NCI-H2029 (cell line): ENCODE results near the gene OMA1.
"Not testable (repeated sequence)": the region's sequence is repeated elsewhere in the genome, so short reads cannot be mapped to it uniquely, and the experiment has no call there.

ENCODE experiments used
- DNase-seq: peaks from one replicate; lab custom pipeline; 2025; lab: John Stamatoyannopoulos, UW

Gene OMA1

GRCh38 chr1:58528518-58528917 is 18.0 kb downstream of the OMA1 start:
- no peak for DNase-seq

GRCh38 chr1:58524353-58524945 is 22.1 kb downstream of the OMA1 start:
- DNase-seq, result no peak

DNA sequence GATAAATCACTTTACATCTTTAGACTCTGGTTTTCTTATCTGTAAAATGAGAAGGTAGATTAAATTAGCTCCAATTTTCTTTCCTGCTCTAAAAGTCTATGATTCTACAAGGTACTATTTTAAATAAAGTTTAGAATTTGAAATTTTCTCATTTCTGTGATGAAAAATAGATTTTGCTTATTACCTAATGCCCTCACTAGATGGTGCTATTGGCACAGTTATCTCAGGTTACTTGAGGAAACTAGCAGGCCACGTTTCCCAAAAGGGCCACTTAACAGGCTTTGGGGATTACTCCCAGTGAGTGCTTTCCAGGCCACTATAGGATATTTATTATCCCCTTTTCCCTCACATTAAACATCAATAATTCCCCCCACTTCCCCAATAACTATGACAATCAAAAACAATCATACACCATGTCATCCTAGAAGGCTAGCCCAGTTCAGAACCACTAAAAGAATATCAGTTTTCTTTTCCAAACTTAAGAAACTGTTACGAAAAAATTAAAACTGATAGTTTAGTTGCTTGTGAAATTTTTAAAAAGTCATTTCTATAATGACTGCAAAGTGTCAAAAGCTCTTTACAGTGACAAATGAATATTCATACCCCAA is 30.6 kb downstream of the OMA1 start:
- DNase-seq, result peak; percentile 88

DNA sequence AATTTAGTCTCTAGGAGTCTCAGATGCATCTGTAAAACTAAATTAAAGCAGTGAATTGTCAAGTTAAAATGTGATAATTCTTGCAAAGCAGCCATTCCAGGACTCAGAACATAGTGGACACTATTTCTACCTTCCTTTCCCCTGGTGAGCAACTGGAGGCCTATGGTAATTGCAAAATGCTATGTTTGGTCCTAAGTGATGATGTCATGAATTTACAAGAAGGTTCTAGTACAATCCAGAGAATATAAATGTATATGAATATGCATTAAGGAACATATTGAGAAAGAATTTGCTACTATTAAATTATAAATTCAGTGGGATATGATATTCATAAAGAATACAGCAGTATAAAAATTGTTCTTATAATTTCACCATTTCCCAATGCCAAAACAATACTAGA is 32.6 kb downstream of the OMA1 start:
- DNase-seq, result no peak

GRCh38 chr1:58508629-58509028 is 37.9 kb downstream of the OMA1 start:
- no peak for DNase-seq

GRCh38 chr1:58505286-58505685 is 41.2 kb downstream of the OMA1 start:
- DNase-seq, result no peak

GRCh38 chr1:58502519-58502918 is 44.0 kb downstream of the OMA1 start:
- no peak for DNase-seq

DNA sequence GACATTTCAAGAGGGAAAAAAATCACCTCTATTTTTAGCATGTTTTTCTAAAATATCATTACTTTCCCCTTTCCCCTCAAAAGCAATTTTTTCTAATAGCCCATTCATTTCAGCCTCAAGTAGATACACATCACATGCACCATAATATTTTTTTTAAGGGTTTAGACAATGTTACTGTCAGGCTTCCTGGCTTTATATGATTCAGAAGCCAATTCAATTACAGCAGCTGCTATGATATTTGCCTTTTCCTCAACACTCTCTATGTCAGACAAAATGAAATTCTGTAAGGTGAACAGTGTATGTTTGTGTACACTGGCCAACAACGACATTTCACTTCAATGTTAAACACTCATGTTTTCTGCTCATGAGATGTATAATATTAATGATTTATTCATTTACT is 46.5 kb downstream of the OMA1 start:
- DNase-seq, result peak; percentile 85

- DNase-seq, result no peak
Measured at GRCh38 chr1:58497499-58497898, 49.0 kb downstream of the OMA1 start.

DNA sequence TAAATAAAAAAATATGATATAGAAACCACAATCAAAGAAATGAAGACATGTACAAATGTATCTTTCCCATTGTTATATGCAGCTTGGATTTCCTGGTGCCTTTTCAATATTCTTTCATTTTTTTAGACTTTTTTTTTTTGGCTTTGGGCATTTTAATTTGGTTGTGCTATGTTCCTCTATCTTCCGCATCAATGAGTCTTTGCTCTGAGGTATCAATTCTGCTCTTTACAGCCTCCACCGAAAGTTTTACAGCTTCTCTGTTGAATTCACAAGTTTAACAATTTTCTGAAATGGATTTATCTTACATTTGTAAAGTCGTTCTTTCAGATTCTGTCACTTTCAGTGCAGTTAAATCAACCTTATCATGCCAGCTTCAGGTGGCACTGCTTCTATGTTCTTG is 50.5 kb downstream of the OMA1 start:
- DNase-seq, result no peak

- DNase-seq, result not testable (repeated sequence)
Measured at GRCh38 chr1:58488914-58489313, 57.6 kb downstream of the OMA1 start.

DNA sequence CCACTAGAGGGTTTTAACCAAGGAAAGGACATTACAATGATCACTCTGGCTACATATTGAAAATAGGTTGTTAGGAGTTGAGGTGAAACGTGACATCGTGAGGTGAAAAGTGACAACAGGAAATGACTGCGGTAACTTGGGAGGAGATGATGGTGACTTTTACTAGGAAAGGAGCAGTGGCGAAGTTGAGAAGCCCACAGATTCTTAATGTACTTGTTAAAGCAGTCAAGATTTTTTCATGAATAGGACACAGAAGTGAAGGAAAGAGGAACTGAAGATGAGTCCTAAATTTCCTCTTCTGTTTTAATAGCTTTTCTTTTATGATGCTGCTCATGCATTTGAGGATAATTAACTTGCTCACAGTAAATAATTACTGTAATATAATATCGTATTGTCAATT is 59.5 kb downstream of the OMA1 start:
- DNase-seq, result no peak

DNA sequence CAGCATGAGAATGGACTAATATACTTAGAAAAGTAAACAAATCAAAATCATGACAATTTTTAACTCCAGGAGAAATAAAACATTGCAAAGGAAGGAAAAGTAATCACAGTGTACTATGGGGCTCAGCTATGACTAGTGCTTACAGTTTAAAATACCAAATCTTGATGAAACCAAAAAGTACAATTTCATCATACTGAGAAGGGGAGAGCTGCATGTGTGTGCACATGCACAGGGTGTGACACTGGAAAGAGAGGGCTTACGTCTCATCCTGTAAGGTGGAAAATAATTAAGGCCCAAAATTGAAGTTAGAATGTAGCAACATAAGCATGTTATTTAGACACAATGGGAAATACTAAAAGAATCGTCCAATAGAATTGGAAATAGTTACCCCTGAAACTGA is 64.6 kb downstream of the OMA1 start:
- DNase-seq, result no peak

- no peak for DNase-seq
Measured at GRCh38 chr1:58480191-58480590, 66.3 kb downstream of the OMA1 start.

GRCh38 chr1:58477390-58477789 is 69.1 kb downstream of the OMA1 start:
- no peak for DNase-seq

DNA sequence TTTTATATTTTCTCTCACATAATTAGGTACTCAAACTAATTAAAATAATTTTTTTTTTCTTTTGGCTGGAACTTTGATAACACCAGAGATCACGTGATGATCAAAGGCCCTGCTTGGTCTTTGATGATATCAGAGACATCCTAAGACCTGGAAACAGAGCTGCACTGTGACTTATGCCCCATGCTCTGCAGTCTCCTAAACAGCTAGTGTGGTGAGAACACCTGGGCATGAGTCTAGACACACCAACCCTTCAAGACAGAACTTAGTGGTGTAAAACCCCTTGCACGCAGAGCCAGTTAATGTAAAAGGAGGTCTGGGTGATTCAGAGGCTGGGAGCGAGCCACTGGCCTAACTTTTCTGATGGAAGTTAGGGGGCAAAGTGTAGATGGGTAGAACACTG is 70.3 kb downstream of the OMA1 start:
- no peak for DNase-seq

GRCh38 chr1:58469476-58469875 is 77.0 kb downstream of the OMA1 start:
- no peak for DNase-seq

- DNase-seq, result no peak
Measured at GRCh38 chr1:58469016-58469415, 77.5 kb downstream of the OMA1 start.

DNA sequence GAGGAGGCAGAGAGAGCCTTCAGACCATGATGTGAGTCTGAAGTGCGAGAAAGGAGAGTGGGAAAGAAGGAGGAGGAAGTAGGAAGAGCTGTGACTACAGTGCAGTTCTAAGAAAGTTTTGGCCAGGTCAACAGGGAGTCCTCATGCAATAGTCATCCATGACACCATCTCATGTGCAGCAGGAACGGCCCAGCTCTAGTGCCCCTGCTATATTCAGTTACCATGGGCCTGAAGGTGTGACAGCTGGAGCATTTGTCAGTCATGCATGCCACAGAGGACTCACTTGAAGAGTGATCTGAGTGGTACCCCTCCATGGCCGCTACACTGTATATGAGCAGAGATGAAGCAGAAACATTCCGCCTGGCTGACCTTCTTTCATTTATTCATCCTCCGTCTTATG is 77.9 kb downstream of the OMA1 start:
- DNase-seq, result no peak

- DNase-seq, result no peak
Measured at GRCh38 chr1:58466630-58467241, 79.8 kb downstream of the OMA1 start.

DNA sequence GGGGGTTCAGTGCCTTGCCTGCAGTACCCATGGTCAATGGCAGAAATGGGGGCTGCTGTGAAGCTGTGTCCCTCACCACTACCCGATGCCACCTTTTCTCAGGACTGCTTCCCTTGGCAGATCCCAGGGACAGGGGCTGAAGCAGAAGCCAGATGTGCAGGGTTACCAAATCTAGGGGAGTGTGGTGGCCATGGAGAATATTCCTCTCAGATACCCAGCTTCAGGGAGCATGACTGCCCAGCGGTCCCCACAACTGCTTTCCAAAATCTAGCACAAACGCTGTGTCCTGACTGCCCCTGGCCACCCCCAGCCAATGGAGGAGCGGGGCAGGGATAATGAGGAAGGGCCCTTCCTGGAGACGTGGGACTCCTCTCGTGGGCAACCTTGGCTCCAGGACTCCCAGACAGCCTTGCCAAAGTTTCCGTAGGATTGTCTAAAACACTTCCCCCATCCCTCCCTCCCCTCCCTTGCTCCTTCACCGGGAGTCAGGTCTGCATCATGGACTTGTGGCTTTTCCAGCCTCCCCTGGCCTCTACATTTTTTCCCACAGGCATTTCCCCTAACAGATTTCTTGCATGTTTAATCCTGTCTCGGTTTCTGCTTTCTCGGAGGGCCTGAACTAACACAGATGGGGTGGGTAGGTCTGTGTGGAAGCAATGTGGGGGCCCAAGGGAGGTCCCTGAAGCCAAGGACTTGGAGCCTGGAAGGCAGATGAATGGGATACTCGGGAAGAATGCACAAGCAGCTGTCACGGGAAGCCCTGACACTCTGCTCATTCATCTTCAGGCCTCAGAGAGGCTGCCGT is 80.5 kb downstream of the OMA1 start:
- no peak for DNase-seq

- DNase-seq, result no peak
Measured at GRCh38 chr1:58465176-58465575, 81.3 kb downstream of the OMA1 start.

DNA sequence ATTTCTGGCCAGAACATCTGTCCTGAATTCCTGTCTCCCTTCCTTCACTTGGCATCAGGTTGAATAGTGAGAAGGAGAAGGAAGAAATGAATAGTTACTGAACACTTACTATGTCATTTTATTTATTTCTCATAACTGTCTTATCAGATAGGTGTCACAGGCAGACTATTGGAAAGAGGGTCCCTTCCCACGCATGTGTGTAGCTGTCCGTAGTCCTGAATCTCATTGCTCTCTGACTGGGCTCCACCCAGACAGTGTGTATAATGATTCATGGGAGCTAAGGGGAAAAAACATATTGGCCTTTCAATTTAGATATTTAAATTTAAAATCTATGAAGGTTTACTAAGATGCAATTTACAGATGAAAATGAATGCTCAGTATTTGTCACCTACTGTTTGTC is 86.1 kb downstream of the OMA1 start:
- DNase-seq, result no peak
